Chondrocyte (in vitro differentiated cells): Measurements from ENCODE around the gene GAD2. TPM values are rescaled to one million over a fixed set of nuclear protein-coding genes. Genes with fewer than 3 reads are reported as not detected.

Experiments used
- DNase-seq: peaks from one replicate; pipeline ENCODE4 v3.0.0; 2021; ENCODE audit warnings: mixed read lengths, low spot score
- H3K27ac Mint-ChIP-seq: one replicate; pipeline ENCODE4 v1.8.0; 2021; ENCODE audit warnings: mild to moderate bottlenecking, moderate library complexity, mixed read lengths; ENCODE audit not compliant: unreplicated experiment
- H3K27me3 Mint-ChIP-seq: 2 replicates; pipeline ENCODE4 v1.8.0; 2021; ENCODE audit warnings: low read depth, mixed read lengths
- H3K36me3 Mint-ChIP-seq: 2 replicates; pipeline ENCODE4 v1.8.0; 2021; ENCODE audit warnings: low read depth, mixed read lengths
- H3K4me1 Mint-ChIP-seq: 2 replicates; pipeline ENCODE4 v1.8.0; 2021; ENCODE audit warnings: low read depth, mild to moderate bottlenecking, mixed read lengths
- H3K4me3 Mint-ChIP-seq: one replicate; pipeline ENCODE4 v1.8.0; 2021; ENCODE audit warnings: mild to moderate bottlenecking, moderate library complexity, mixed read lengths; ENCODE audit not compliant: unreplicated experiment
- H3K9me3 Mint-ChIP-seq: 2 replicates; pipeline ENCODE4 v1.8.0; 2021; ENCODE audit warnings: low read depth, mixed read lengths
- CTCF ChIP-seq: fragments of 200-600 bp; sonication (generic); IDR thresholded peaks from 2 replicates; pipeline ENCODE4 v1.5.0; 2021; ENCODE audit warnings: antibody characterized with exemption, mild to moderate bottlenecking, moderate library complexity
- total RNA-seq: library from RNA; stranded (reverse); gene quantifications from 3 replicates; pipeline ENCODE4 v1.2.1, GENCODE V29; 2021

GAD2 gene
- total RNA-seq, 1 donor from 2014 or later, result not detected

- no peak for DNase-seq
- no peaks in the 10 kb centered on the region for H3K36me3 Mint-ChIP-seq
- no peak overlapping the region for H3K27ac Mint-ChIP-seq
- no peaks in the 10 kb centered on the region for H3K4me1 Mint-ChIP-seq
- no peaks in the 10 kb centered on the region for H3K9me3 Mint-ChIP-seq
- no peaks in the 10 kb centered on the region for H3K27me3 Mint-ChIP-seq
- no peak overlapping the region for H3K4me3 Mint-ChIP-seq
- TF ChIP-seq CTCF, result no peak
Measured at GRCh38 chr10:26303366-26303765, 86.8 kb downstream of the GAD2 start.

- Mint-ChIP-seq H3K36me3 (no peaks in the 10 kb centered on the region), H3K4me1 (no peaks in the 10 kb centered on the region), H3K27ac (no peak overlapping the region), H3K4me3 (no peak overlapping the region), H3K9me3 (no peaks in the 10 kb centered on the region), H3K27me3 (peaks cover 5% of the 10 kb centered on the region)
- TF ChIP-seq CTCF, result no peak
- no peak for DNase-seq
Measured at GRCh38 chr10:26310361-26310760, 93.8 kb downstream of the GAD2 start.

DNA sequence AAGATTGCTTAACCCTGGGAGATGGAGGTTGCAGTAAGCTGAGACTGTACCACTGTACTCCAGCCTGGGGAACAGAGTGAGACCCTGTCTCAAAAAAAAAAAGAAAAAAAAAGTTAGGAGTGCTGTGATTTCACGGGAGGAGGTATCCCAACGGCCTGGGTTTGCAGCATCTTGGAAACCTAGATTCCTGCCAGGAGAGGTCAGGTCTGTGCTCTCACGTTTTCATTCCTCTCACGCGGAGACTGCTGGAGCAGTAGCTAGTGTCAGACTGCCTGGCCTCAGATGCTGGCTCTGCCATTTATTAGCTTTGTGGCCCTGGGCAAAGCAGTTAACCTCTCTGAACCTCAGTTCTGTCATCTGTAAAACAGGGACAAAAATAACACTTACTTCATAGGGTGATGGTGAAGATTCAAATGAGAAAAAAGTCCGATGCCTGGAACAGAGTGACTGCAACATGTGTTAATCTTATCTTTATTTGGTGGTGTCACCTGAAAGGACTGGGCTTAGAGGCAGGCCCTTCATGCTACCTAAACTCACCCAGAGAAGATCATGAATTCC lies 94.9 kb downstream of the GAD2 start:
- TF ChIP-seq CTCF, result no peak
- no peaks in the 10 kb centered on the region for H3K9me3 Mint-ChIP-seq
- H3K4me1 Mint-ChIP-seq, result no peaks in the 10 kb centered on the region
- no peaks in the 10 kb centered on the region for H3K36me3 Mint-ChIP-seq
- H3K27me3 Mint-ChIP-seq, result peaks cover 5% of the 10 kb centered on the region
- no peak for DNase-seq
- no peak overlapping the region for H3K27ac Mint-ChIP-seq
- no peak overlapping the region for H3K4me3 Mint-ChIP-seq

DNA sequence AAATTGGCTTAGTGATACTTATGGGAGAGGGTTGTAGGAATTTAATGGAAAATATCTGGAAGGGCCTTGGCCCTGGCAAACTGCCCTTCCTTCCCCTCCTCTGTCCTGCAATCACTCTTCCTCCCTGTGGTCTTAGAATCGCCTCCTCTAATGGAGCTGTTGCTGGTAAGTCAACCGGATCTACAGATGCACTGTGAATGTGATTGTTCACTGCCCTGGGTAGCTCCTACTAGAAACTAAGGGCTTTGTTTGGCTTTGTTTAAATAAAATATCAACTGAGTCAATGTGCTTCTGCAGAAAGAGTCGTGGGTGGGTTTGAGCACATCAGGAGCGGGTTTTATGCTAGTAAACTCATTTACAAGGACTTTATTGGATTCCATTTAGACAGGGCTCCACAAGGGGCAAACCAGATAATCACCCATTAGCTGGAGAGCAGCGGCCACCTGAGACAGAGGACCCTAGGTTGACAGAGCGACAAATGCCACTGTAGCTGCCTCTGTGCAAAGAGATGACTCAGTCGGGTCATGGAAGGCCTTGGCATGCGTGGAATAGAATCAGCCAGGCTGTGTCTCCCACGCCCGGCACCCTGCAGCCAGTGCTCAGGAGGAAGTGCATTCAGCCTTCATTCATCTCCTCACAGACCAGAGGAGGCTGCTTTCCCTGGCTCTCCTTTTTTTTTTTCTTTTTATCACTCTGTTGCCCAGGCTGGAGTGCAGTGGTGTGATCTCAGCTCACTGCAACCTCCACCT lies 97.9 kb downstream of the GAD2 start:
- Mint-ChIP-seq H3K9me3 (no peaks in the 10 kb centered on the region), H3K27me3 (peaks cover 3% of the 10 kb centered on the region), H3K4me3 (no peak overlapping the region), H3K4me1 (no peaks in the 10 kb centered on the region), H3K27ac (no peak overlapping the region), H3K36me3 (no peaks in the 10 kb centered on the region)
- DNase-seq, result no peak
- TF ChIP-seq CTCF, result no peak

DNA sequence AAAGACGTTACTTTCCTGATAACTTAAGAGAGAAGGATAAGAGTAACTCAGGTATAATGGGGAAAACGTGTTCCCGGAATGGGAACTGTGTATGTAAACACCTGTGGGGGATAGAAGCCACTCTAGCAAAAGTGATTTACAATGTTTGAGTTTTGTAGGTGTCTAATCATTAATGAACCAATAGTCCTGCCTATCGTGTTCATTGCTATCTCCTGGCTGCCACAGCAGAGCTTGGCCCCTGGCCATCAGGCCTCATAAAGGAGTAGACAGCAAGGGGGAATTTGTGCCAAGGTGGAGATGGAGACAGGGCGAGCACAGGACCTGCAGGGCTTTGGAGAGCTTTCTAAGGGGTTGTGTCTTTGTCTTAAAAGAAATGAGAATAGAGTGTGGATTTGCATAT lies 102.1 kb downstream of the GAD2 start:
- H3K27ac Mint-ChIP-seq, result no peak overlapping the region
- no peak for TF ChIP-seq CTCF
- no peak overlapping the region for H3K4me3 Mint-ChIP-seq
- no peaks in the 10 kb centered on the region for H3K36me3 Mint-ChIP-seq
- H3K4me1 Mint-ChIP-seq, result no peaks in the 10 kb centered on the region
- H3K27me3 Mint-ChIP-seq, result no peaks in the 10 kb centered on the region
- no peaks in the 10 kb centered on the region for H3K9me3 Mint-ChIP-seq
- no peak for DNase-seq
